HEK293 (cell line): ENCODE data around the gene FAM76B.

ENCODE experiments used
- ATF2 ChIP-seq: fragments of 450-650 bp; formaldehyde crosslinking; IDR thresholded peaks from 2 replicates; pipeline ENCODE4 v1.5.1; 2016; ENCODE audit warnings: missing biosample characterization, missing genetic modification characterization, low read depth
- EGR2 ChIP-seq: fragments of 450-650 bp; formaldehyde crosslinking; IDR thresholded peaks from 2 replicates; pipeline ENCODE4 v1.5.1; 2016; ENCODE audit warnings: low read depth, missing biosample characterization, missing genetic modification characterization
- FEZF1 ChIP-seq: fragments of 450-650 bp; formaldehyde crosslinking; IDR thresholded peaks from 2 replicates; pipeline ENCODE4 v1.5.1; 2016; ENCODE audit warnings: missing biosample characterization, missing genetic modification characterization
- GLIS1 ChIP-seq: fragments of 450-650 bp; formaldehyde crosslinking; IDR thresholded peaks from 2 replicates; pipeline ENCODE4 v1.5.1; 2016; ENCODE audit warnings: missing biosample characterization, missing genetic modification characterization
- KLF9 ChIP-seq: fragments of 450-650 bp; formaldehyde crosslinking; IDR thresholded peaks from 2 replicates; pipeline ENCODE4 v1.5.1; 2016; ENCODE audit warnings: missing biosample characterization, missing genetic modification characterization, low read depth
- OVOL3 ChIP-seq: fragments of 450-650 bp; formaldehyde crosslinking; IDR thresholded peaks from 2 replicates; pipeline ENCODE4 v1.5.1; 2016; ENCODE audit warnings: missing biosample characterization, missing genetic modification characterization
- PATZ1 ChIP-seq: fragments of 450-650 bp; formaldehyde crosslinking; IDR thresholded peaks from 2 replicates; pipeline ENCODE4 v1.5.1; 2016; ENCODE audit warnings: missing biosample characterization, missing genetic modification characterization
- SP7 ChIP-seq: fragments of 450-650 bp; formaldehyde crosslinking; IDR thresholded peaks from 2 replicates; pipeline ENCODE4 v1.5.1; 2016; ENCODE audit warnings: missing biosample characterization, missing genetic modification characterization
- YY1 ChIP-seq: fragments of 450-650 bp; formaldehyde crosslinking; IDR thresholded peaks from 2 replicates; pipeline ENCODE4 v1.5.1; 2018; ENCODE audit warnings: missing biosample characterization, missing genetic modification characterization
- YY2 ChIP-seq: fragments of 450-650 bp; formaldehyde crosslinking; IDR thresholded peaks from 2 replicates; pipeline ENCODE4 v1.5.1; 2016; ENCODE audit warnings: missing biosample characterization, missing genetic modification characterization
- ZBTB10 ChIP-seq: fragments of 450-650 bp; formaldehyde crosslinking; IDR thresholded peaks from 2 replicates; pipeline ENCODE4 v1.5.1; 2016; ENCODE audit warnings: missing biosample characterization, missing genetic modification characterization
- ZBTB21 ChIP-seq: fragments of 450-650 bp; formaldehyde crosslinking; IDR thresholded peaks from 2 replicates; pipeline ENCODE4 v1.5.1; 2017; ENCODE audit warnings: missing biosample characterization, missing genetic modification characterization
- ZBTB26 ChIP-seq: fragments of 450-650 bp; formaldehyde crosslinking; optimal IDR thresholded peaks from 2 replicates; pipeline ENCODE3; 2016; ENCODE audit warnings: missing biosample characterization, mild to moderate bottlenecking, missing genetic modification characterization
- ZBTB48 ChIP-seq: fragments of 450-650 bp; formaldehyde crosslinking; IDR thresholded peaks from 2 replicates; pipeline ENCODE4 v1.5.1; 2016; ENCODE audit warnings: missing biosample characterization, missing genetic modification characterization
- ZBTB8A ChIP-seq: fragments of 450-650 bp; formaldehyde crosslinking; IDR thresholded peaks from 2 replicates; pipeline ENCODE4 v1.5.1; 2016; ENCODE audit warnings: missing biosample characterization, missing genetic modification characterization
- ZFP41 ChIP-seq: fragments of 450-650 bp; formaldehyde crosslinking; IDR thresholded peaks from 2 replicates; pipeline ENCODE4 v1.5.1; 2016; ENCODE audit warnings: missing biosample characterization, missing genetic modification characterization, borderline replicate concordance
- ZFP69B ChIP-seq: fragments of 450-650 bp; formaldehyde crosslinking; IDR thresholded peaks from 2 replicates; pipeline ENCODE4 v1.5.1; 2016; ENCODE audit warnings: missing biosample characterization, missing genetic modification characterization
- ZIC2 ChIP-seq: fragments of 450-650 bp; formaldehyde crosslinking; IDR thresholded peaks from 2 replicates; pipeline ENCODE4 v1.5.1; 2016; ENCODE audit warnings: missing biosample characterization, missing genetic modification characterization
- ZNF221 ChIP-seq: fragments of 450-650 bp; formaldehyde crosslinking; IDR thresholded peaks from 2 replicates; pipeline ENCODE4 v1.5.1; 2017; ENCODE audit warnings: missing biosample characterization, missing genetic modification characterization, borderline replicate concordance
- ZNF248 ChIP-seq: fragments of 450-650 bp; formaldehyde crosslinking; IDR thresholded peaks from 2 replicates; pipeline ENCODE4 v1.5.1; 2017; ENCODE audit warnings: missing biosample characterization, missing genetic modification characterization
- ZNF311 ChIP-seq: fragments of 450-650 bp; formaldehyde crosslinking; IDR thresholded peaks from 2 replicates; pipeline ENCODE4 v1.5.1; 2017; ENCODE audit warnings: missing biosample characterization, missing genetic modification characterization, borderline replicate concordance
- ZNF335 ChIP-seq: fragments of 450-650 bp; formaldehyde crosslinking; conservative IDR thresholded peaks from 2 replicates; pipeline ENCODE4 v1.5.1; 2016; ENCODE audit warnings: missing biosample characterization, missing genetic modification characterization
- ZNF561 ChIP-seq: fragments of 450-650 bp; IDR thresholded peaks from 2 replicates; pipeline ENCODE4 v1.5.1; 2018; ENCODE audit warnings: missing biosample characterization, missing genetic modification characterization, borderline replicate concordance
- ZNF596 ChIP-seq: fragments of 450-650 bp; IDR thresholded peaks from 2 replicates; pipeline ENCODE4 v1.5.0; 2018; ENCODE audit warnings: missing biosample characterization, mild to moderate bottlenecking, missing genetic modification characterization, moderate library complexity
- ZNF600 ChIP-seq: fragments of 450-650 bp; formaldehyde crosslinking; IDR thresholded peaks from 2 replicates; pipeline ENCODE4 v1.5.1; 2016; ENCODE audit warnings: missing biosample characterization, missing genetic modification characterization
- ZNF629 ChIP-seq: fragments of 450-650 bp; formaldehyde crosslinking; IDR thresholded peaks from 2 replicates; pipeline ENCODE4 v1.5.1; 2017; ENCODE audit warnings: missing biosample characterization, missing genetic modification characterization
- ZSCAN23 ChIP-seq: fragments of 450-650 bp; formaldehyde crosslinking; IDR thresholded peaks from 2 replicates; pipeline ENCODE4 v1.5.1; 2016; ENCODE audit warnings: missing biosample characterization, missing genetic modification characterization
- ZXDB ChIP-seq: fragments of 450-650 bp; formaldehyde crosslinking; IDR thresholded peaks from 2 replicates; pipeline ENCODE4 v1.5.1; 2016; ENCODE audit warnings: missing biosample characterization, missing genetic modification characterization

The FAM76B gene

GRCh38 chr11:95790123-95790932, 746 bp upstream of the FAM76B start, which contains the start of gene CEP57 (continued):
- TF ChIP-seq ZBTB26 (tag by site-specific recombination) (peak; percentile 1), ZBTB8A (peak; percentile 56), ZNF596 (tag by site-specific recombination) (no peak), PATZ1 (peak; percentile 35), ZSCAN23 (tag by site-specific recombination) (peak; percentile 5; the same call in 1 of the 2 replicates), ZNF629 (tag by site-specific recombination) (peak; percentile 96), EGR2 (tag by site-specific recombination) (peak; percentile 88), ZNF600 (tag by site-specific recombination) (peak; percentile 36; the same call in 1 of the 2 replicates), ZBTB48 (tag by site-specific recombination) (peak; percentile 7; the same call in 1 of the 2 replicates), YY2 (peak; percentile 47; the same call in 1 of the 2 replicates), ATF2 (tag by site-specific recombination) (peak; percentile 98), YY1 (tag by site-specific recombination) (peak; percentile 74), ZFP69B (tag by site-specific recombination) (peak; percentile 84), KLF9 (tag by site-specific recombination) (peak; percentile 61), OVOL3 (tag by site-specific recombination) (0 out of 2 replicates have a peak, but pooled peaks have one; percentile 58), ZFP41 (tag by site-specific recombination) (no peak), FEZF1 (tag by site-specific recombination) (0 out of 2 replicates have a peak, but pooled peaks have one; percentile 13), ZBTB10 (tag by site-specific recombination) (peak; percentile 70; the same call in 1 of the 2 replicates), ZNF335 (peak; percentile 65; the same call in 1 of the 2 replicates), ZNF221 (tag by site-specific recombination) (no peak), ZNF248 (no peak), ZNF561 (tag by site-specific recombination) (peak; percentile 30; the same call in 1 of the 2 replicates), ZNF311 (tag by site-specific recombination) (no peak), ZBTB21 (tag by site-specific recombination) (peak; percentile 94), GLIS1 (tag by site-specific recombination) (peak; percentile 78), ZIC2 (tag by site-specific recombination) (peak; percentile 43), ZXDB (tag by site-specific recombination) (peak; percentile 97), SP7 (tag by site-specific recombination) (no peak)
